Erythroblast (primary cell): ENCODE results near the gene ESR1.

Experiments used
- DNase-seq, 2 experiments: peaks; one replicate each; lab custom pipeline; 2025; lab: John Stamatoyannopoulos, UW
- GATA1 ChIP-seq: IDR thresholded peaks from 2 replicates; pipeline ENCODE4 v1.6.1; 2011; ENCODE audit warnings: low read depth, mild to moderate bottlenecking, control low read depth, low read length, moderate library complexity
- POLR2A ChIP-seq: IDR thresholded peaks from 2 replicates; pipeline ENCODE4 v1.6.1; 2011; ENCODE audit warnings: mild to moderate bottlenecking, low read length

ESR1 gene

DNA sequence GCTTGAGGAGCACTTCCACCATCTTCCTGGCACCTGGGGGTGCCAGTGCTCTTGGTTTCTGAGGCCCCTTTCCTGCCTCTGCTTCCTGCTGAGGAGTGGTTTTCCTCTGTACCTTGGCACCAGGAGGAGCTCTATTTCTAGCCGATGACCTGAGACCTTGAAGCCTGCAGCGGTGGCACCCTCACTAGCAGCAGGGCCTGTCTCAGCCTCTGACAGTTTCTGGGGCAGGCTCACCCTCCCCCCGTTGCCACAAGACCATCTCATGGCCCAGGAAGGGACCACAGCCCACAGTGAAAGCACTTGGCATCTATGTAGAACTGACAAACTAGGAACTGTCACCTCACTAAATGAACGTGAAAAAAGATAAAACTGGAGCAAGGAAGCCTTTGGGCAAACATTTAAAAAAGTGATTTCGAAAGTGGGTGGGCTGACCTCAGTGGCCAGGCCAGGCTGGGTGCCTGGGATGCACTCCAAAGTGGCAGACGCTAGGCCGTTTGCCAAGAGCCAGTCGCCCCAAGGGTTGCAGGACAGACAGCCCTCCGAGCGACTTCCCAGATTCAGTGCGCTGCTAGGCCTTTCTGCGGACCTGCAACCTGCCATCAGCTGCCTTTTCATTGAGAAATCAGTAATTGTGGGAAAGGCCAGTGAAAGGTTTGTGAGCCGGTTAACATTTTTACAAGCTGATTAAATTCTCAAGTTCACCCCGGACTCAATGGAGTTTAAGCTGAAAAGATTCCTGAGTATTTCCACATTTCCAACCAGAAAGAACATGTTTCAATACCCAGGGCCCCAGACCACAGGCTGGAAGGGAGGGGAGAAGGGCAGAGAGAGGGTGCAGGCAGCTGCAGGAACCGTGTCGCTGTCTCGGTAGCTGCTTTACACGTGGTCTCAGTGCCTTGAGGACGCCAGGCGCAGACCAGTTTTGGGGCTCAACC, 303.7 kb downstream of the ESR1 start:
- no peak for DNase-seq

GRCh38 chr6:152112491-152113261, 305.2 kb downstream of the ESR1 start:
- TF ChIP-seq GATA1 (no peak), POLR2A (no peak)
- DNase-seq, result no peak

More for the DNA sequence above, 303.7 kb downstream of the ESR1 start:
- no peak for TF ChIP-seq GATA1
- TF ChIP-seq POLR2A, result no peak

DNA sequence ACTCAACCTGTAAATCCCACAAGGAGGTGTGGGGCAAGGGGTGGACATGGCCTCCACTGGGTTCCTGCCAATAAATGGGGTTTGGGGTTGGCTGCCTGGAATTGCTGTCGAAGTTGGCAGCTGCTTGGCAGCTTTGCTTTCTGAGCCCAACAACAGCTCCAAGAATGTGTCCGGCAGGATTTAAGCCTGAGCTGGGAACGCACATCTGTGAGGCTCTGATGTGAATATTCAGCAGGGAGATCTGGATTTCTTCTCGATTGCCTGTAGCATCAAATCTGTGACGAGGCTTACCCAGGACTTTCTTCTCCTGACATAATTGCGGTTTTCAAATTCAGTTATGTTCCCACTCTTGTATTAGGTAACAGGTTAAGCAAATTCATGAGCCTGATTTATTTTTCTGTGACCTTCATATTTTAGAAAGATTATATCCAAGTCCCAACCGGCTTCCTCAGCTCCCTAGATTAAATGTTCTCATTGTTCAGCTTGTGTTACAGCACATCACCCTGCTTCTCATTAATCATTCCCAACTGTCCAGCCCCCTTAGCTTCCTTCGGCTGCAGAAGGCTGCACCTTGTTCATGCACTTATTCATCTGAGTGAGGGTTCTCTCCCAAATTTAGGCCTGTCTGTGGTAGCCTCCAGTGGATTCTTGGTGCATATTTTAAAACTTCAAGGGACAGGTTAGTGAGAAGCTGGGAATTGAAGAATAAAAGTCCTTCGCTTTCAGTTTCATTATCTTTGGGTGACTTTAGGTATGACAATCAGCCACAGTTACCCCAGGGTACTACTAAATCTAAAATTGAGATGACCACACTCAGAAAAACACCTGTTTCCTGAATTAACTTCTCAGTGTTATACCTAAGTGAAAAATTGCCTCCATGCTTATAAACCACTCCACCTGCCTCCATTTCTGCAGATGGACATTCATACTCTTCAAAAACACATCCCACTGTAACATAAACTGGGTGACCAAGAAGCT, 310.0 kb downstream of the ESR1 start:
- no peak for TF ChIP-seq POLR2A
- no peak for TF ChIP-seq GATA1
- no peak for DNase-seq

- TF ChIP-seq GATA1 (no peak), POLR2A (no peak)
- DNase-seq, result no peak
Observed at GRCh38 chr6:152118224-152118623, 310.7 kb downstream of the ESR1 start.

- no peak for DNase-seq
- TF ChIP-seq POLR2A (no peak), GATA1 (no peak)
Observed at GRCh38 chr6:152118678-152119077, 311.2 kb downstream of the ESR1 start.

DNA sequence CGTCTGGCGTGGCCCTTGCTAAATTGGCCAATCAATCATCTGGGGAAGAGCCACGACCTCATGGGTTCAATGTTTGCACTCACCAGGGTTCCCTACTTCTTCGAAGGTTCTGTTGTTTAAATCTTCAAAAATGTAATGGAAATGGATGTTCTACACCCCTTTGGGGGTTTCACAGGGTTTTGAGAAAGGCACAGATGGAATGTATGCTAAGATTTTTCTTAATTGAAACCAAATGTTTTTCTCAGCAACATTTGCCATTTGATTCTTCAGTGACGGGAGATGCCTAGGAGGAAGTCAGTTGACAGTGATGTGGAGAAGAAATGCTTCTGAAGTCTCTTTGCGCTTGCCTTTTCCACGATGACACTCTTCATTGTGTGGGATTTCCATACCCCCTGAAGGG, 312.3 kb downstream of the ESR1 start:
- TF ChIP-seq POLR2A, result no peak
- no peak for TF ChIP-seq GATA1
- no peak for DNase-seq

DNA sequence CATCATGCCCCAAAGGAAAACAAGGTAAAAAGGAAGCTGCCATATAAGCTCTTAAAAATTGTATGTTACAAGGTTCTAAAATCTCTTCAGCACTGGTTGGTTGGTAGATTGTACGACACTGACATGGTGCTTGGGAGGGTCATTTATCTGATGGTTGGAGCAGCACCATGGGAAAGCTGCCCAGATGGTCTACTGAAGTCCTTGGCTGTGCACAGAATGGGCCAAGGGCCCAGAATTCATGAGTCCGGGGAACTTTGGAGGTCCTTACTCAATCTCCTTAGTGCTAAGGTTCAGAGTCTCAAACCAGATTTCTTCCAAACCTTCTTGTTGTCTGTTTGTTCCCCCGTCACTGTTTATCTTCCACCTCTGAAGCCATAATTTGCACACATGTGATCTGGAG, 314.4 kb downstream of the ESR1 start:
- TF ChIP-seq POLR2A (no peak), GATA1 (no peak)
- no peak for DNase-seq

DNA sequence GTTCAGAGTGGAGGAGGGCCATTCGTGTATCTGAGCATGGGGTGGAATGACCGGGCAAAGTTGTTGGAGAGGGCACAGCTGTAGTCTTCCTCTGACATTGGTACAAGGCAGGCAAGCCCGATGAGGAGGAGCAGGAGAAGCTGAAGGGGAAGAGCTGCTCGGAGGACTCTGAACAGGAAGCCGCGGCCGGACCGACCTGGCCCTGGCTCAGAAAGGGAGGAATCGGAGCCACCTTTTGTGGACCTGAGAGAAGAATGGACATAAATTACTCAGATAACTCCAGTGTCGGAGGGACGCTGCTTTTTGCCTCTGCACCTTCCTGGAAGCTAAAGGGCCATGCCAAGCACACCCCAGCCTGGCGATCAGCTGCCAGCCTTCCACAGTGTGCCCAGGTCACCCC, 315.0 kb downstream of the ESR1 start:
- TF ChIP-seq GATA1, result no peak
- no peak for TF ChIP-seq POLR2A
- DNase-seq, result no peak

- TF ChIP-seq POLR2A, result no peak
- TF ChIP-seq GATA1, result no peak
- no peak for DNase-seq
Observed at GRCh38 chr6:152123076-152123475, 315.6 kb downstream of the ESR1 start.

DNA sequence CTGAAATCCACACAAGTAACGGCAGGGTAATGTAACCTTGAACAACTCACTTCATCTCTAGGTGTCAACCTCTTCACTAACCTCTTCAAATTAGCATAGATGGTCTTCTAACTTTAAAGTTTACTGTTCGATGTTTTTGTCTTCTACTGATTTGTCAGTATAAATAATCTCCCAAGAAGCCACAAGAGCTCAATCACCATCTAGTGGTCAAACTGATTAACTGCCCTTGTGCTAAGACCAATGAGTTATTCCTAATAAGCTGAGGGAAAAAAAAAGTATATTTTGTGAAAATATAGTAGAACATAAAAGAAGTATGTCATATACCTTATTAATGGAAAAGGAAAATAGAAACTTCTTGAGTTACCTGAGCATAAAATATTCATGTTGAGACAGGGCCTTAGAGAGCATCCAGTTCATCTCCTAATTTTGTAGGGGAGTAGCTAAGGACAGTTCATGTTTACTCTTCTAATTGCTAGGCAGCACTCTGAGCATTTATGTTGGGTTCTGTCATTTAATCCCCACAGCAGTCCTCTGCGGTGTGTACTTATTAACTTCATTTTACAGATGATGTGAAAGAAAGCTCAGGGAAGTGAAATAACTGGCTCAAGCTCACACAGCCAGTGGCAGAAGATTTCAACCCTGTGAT, 317.1 kb downstream of the ESR1 start:
- TF ChIP-seq GATA1 (no peak), POLR2A (no peak)
- peak; percentile 7 to 32 for DNase-seq

- no peak for TF ChIP-seq GATA1
- TF ChIP-seq POLR2A, result no peak
- DNase-seq, result no peak
Observed at GRCh38 chr6:152127432-152128165, 320.1 kb downstream of the ESR1 start.

GRCh38 chr6:152129691-152130151, 322.2 kb downstream of the ESR1 start:
- no peak for DNase-seq

More at GRCh38 chr6:152129691-152130151, 322.2 kb downstream of the ESR1 start:
- TF ChIP-seq POLR2A, result no peak
- no peak for TF ChIP-seq GATA1
